Spleen (tissue), 7 donors: ENCODE measurements around the gene TPST1.

Experiments used
- CTCF ChIP-seq, 11 experiments: fragments of 200-600 bp in 7 of 11; fragments of 450-650 bp in 4 of 11; sonication (generic) in 4 of 11; IDR thresholded peaks in 8 of 11; conservative IDR thresholded peaks in 3 of 11; 1 replicate in 7 of 11; 2 replicates in 4 of 11; pipeline versions ENCODE4 v1.4.0 to v1.8.0; 2016 to 2021; ENCODE audit warnings: antibody characterized with exemption in 11 of 11, inconsistent platforms in 4 of 11, mild to moderate bottlenecking in 1 of 11
- POLR2A ChIP-seq, 3 donors: fragments of 450-650 bp; IDR thresholded peaks; one replicate each; pipeline ENCODE4 v1.5.1; 2017; ENCODE audit warnings: antibody characterized with exemption in 3 of 3, mild to moderate bottlenecking in 1 of 3
- POLR2AphosphoS5 ChIP-seq, 3 donors: sonication (generic); formaldehyde crosslinking; IDR thresholded peaks; one replicate each; pipeline ENCODE4 v1.5.1; 2017; ENCODE audit warnings: antibody characterized with exemption in 3 of 3
- donor health status: DM: no; HTN: no; CAD: no; lungs with moderate emphysema.
- donor health status: DM: no; HTN: no; CAD: no.
- donor health status: DM: no; HTN: no; CAD: no.

GRCh38 chr7:66339141-66339540 is 134.0 kb downstream of the TPST1 start:
- no peak for TF ChIP-seq CTCF (IDR thresholded peaks at IDR 0.05 in 8 of 11, conservative IDR thresholded peaks at IDR 0.05 in 3 of 11)
- no peak for TF ChIP-seq POLR2A (IDR thresholded peaks at IDR 0.05)
- no peak for TF ChIP-seq POLR2AphosphoS5 (IDR thresholded peaks at IDR 0.05)
